ENCODE results near the gene CTU2.

Gene CTU2

DNA sequence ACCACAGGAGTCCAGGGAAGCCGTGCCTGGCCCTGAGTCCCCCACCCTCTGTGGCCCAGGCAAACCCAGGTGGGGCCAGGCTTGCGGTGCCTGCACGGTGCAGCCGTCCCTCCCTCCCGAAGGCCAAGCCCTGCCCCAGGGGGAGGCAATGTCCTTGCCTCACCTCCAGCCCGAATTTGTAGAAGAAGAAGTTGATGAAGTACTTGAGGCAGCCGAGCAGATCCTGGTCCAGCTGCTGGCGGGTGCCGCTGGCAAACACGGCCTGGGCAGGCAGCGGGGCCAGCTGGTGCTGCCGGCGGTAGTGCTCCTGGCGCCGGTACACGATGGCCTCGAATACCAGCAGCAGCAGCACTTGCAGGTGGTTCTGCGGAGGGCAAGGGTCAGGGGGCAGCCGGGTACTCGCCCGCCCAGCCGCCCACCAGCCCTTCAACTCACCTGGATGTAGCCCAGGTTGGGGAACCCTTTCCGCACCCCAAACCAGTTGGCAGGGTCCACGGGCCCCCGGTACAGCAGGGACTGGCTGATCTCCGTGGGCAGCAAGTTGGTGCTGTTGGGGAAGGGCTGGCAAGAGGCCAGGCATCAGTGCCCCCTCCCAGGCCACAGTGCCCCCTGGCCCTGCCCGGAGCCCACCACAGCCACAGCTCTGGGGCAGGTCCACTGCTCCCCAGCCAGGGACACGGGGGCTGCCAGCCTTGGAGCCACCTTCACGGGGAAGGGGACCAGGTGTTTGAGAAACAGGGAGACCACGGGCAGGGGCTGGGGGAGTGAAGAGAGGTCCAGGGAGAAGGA, 26.1 kb downstream of the CTU2 start:
- no peak for DNase-seq

DNA sequence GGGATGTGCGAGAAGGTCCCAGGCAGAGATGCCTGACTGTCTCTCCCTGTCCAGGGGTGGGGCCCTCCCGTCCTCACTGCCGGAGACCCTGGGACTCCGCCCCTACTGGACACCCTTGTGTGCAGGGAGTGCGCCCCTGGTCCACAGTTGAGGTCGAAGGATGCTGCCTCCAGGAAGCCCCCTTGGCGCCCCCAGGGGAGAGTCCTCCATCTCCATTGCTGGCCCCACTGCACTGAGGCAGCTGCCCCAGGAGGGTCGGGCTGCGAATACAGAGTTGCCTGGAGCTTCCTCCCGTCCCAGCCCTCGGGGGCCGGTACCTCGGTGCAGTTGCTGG, 26.6 kb downstream of the CTU2 start:
- no peak for DNase-seq

DNA sequence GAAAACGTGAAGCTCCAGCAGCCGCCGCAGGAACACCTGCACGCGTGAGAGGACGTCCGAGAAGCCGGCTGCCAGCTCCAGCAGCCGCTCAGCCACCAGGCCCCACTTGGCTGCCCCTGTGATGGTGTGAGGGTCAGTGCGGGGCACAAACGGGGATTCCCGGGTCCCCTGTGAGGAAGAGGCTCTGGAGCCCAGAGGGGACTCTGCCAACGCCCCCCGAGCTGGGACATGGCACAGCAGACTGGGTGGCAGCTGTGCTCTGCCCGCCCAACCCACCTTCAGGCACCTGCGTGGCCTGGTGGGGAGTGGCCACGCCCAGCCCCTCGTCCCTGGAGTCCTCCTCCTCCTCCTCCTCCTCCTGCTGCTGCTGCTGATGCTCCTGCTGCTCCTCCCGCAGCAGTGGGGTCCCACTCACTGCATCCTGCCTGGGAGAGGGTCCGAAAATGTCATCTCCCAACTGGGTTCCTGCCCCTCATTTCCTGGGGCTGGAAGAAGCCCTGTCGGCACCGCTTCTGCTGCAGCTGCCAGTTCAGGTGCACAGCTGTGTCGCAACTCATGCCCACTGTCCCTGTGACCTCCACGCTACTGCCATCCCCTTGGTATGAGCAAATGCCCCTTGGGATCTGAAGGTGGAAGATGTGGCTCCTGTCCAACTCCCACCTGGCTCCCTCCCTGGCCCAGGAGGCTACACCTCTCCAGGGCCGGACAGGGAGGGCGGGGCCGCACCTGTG, 27.5 kb downstream of the CTU2 start:
- no peak for DNase-seq

DNA sequence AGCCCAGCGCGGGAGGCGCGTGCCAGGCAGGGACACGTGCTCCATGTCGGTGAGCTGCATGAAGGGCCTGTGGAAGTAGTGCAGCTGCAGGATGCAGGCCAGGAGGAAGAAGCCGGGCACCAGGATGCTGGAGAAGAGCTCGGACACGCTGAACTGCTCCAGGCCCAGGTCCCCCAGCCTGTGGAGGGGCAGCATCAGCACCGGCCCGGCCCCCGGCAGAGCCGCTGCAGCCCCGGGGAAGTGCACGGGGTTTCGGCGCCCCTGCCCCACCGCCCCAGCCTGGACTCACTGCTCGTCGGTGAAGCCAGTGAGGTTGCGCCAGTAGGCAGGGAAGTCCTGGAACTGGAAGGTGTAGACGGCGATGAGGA, 28.0 kb downstream of the CTU2 start:
- no peak for DNase-seq

GRCh38 chr16:88735121-88735520, 28.8 kb downstream of the CTU2 start:
- no peak for DNase-seq

DNA sequence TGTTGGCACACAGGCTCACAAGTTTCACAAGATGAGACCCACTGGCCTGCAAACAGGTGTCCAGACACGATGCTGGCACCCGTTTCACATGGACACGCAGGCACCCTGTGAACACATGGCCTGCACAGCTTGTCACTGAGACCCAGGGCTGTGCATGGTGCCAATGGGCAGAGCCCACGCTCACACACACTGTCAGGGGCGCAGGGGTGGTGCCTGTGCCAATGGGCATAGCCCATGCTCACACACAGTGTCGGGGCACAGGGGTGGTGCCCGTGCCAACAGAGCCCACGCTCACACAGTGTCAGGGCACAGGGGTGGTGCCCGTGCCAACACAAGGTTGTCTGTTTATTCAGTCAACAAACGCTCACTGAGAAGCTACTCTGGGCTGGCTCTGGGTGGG, 29.3 kb downstream of the CTU2 start:
- no peak for DNase-seq

DNA sequence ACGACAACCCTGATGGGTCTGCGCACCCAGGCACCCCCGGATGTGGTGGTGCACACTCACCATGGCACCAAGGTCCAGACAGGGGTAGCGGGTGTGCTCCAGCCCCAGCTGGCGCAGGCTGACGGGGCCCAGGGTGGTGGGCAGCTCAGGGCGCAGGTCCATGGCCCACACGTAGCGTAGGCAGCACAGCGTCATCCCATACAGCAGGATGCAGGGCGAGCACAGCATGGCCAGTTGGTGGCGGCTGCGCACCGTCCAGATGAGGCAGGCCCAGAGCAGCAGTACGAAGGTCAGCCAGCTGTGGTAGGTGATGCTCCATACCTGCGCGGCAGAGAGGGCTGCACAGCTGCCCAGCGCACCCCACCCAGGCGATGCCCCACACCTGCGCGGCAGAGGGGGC, 29.8 kb downstream of the CTU2 start:
- DNase-seq: no peak

- no peak for DNase-seq
Observed at GRCh38 chr16:88736496-88736895, 30.2 kb downstream of the CTU2 start.

DNA sequence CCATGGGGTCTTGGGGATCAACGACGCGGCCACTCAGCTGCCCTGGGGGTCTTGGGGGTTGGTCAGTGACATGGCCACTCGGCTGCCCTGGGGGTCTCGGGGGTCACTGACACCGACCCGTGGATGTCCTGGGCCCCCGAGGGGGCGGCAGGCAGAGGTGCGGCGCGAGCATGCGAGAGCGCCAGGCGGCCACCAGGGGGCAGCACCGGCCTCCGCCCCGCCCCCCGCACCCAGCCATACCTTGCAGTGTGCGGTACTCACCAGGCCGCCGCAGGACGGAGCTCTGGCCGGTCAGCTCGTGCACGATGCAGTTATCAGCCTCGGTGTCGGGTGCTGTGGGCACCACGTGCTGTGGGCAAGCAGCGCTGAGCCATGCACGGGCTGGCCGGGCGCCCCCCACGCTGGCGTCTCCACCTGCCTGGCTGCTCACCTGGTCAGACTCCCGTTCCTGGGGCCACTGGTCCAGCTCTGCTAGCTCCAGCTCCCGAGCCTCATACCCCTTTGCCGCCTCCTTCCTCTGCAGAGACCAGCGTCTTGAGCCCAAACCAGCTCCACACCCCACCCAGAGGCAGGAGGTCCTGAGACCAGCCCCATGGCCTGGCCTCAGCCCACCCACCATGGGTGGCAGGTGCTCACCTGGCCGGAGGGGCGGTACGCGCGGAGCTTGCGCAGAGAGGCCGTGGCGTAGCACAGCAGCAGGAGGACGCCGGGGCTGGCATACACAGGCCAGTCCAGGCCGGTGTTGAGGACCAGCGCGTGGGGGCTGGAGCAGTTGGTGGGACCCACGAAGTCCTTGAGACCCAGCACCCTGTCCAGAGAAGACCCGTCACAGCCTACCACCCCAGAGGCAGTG, 31.2 kb downstream of the CTU2 start:
- DNase-seq: no peak

DNA sequence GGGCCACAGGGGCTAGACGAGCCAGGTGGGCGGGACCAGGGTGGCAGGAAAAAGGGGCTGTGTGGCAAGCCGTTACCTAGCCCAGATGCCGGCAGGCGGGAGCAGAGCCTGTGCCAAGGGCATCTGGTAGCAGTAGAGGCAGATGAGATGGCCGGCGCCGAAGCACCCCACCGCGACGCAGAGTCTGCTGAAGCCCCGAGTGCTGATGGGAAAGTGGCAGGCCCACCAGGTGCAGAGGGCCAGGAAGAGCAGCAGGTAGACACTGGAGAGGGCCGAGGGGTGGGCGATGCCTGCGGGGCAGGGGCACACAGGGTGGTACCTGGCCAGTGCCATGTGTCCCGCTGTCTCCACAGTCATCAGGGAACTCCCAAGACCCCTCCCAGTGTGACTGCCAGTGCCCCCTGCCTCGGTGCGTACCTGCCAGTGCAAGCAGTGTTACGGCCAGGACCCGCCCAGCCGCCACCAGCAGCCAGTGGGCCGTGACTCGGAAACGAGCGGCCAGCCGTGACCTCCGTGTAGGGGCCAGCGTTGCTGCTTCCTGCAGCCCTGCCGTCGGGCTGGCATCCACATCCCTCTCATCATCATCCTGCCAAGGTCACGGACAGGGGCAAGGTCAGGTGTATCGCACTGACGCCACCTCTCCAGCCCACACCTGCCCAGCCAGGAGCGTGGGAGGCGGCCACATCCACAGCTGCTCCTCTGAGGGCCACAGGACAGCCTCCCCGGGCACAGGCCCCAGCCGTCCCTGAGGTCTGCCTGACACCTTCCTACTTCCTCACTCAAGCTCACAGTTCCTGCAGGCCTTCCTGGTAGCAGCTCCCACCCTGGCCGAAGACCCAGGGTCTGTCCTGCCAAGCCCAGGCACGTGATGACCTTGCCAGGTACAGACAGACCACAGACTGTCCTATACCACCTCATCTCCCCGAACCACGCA, 32.1 kb downstream of the CTU2 start:
- DNase-seq: no peak

DNA sequence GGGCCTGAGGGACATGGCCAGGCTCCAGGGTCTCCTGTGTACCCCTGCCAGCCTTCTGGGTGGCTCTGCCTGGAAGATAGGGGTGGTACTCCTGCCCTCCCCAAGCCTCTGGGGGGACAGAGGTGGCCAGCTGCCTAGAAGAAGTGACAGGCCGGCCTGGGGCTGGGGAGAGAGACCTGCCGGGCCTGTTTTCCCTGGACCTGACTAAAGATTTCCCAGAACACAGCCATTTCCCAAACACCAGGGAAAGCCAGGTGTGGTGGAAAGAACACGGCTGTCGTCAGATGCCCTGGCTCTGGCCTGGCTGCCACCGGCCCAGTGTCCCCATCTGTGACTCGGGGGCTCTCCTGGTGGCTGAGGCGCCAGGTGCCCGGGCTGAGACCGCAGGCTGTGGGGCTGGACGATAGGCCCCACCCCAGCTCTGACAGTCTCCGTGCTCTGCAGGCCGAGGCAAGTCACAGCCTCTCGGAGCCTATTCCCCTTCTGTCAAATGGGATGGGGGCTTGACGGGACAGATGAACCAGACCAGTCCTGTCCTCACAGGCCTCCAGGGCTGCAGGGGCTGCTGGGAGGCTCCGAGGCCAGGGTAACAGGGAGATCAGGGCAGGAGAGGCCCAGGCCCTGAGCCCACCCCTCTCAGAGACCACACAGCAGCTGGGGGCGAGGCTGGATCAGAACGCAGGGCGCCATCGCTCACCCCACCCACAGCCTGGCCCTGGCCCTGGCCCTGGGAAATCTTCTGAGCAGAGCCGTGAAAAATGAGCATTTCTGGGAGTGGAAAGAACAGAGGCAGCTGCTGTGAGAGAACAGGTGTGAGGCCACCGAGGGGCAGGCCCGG, 33.1 kb downstream of the CTU2 start:
- no peak for DNase-seq

GRCh38 chr16:88739977-88740726, 33.8 kb downstream of the CTU2 start:
- no peak for DNase-seq

DNA sequence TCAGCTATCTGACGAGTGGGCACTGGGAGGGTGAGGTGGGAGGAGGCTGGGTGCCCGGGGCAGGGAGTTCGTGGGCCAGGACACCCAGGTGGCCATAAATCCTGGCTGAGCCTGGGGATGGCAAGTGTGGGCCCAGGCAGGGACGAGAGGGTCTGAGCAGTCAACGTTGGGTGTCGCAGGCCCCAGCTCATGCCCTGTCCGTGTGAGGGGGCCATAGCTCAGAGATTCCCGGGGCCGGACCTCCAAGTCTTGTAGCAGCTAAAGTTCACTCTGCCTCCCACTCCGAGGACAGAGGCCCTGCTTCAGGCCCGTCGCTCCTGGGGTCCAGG, 34.4 kb downstream of the CTU2 start:
- no peak for DNase-seq

- DNase-seq: no peak
Observed at GRCh38 chr16:88741368-88741767, 35.1 kb downstream of the CTU2 start.

GRCh38 chr16:88742896-88743605, 36.7 kb downstream of the CTU2 start:
- no peak for DNase-seq

DNA sequence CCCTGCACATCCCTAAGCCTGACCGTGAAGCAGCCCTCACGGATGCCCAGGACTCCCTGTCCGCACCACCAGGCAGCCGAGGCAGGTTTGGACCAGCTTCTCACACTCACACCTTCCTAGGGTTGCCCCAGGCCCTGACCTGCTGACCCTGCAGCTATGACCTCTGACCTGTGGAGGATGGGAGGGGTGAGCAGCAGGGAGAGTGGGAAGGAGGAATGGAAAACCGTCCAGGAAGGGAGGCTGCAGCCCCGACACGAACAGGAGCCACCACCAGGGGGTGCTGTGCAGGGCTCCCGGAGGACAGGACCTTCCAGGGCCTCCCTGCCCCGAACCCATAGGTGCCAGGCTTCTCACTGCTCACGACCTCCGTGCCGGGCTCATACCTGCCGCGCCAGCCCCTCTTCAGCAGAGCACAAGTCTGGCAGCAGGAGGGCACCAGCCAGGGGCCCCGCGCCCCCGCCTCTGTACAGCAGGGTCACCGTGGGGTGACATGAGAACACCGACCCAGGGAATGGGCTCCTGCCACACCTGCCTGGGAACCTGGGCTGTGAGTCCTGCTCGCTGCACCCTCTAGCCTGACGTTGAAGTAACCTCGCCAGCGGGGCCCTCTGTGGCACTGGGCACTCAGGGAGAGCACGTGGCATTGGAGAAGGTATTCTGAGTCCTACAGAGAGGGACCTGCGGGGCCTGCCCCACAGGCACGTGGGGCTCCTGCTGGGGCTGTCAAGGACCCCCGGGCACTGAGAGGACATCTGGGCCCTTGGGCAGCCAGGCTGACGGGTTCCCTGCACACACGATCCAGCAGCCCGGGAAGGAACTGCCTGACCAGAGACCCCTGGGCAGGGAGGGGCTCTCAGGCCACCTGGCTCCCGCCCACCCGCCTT, 37.6 kb downstream of the CTU2 start:
- DNase-seq: no peak

- no peak for DNase-seq
Observed at GRCh38 chr16:88744577-88745521, 38.5 kb downstream of the CTU2 start.

DNA sequence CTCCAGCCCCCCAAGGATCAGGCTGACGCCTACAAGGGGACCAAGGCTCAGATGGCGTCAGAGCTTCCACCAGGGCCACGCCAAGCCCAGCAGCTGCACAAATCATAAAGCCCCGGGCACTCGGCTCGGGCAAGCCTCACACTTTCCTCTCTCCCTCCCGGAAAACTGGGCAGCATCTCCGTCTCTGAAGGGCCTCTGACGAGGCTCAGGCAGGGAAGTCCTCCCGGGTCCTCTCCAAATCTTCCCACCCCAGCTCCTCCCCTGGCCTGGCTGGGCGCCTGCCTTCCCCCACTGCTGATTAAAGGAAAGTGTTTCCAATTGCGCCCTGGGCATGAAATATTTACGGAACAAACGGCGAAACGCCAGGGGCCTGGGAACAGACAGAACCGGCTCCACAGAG, 40.2 kb downstream of the CTU2 start:
- DNase-seq: no peak

Measured in GOT3 (cell line).